Uterus (tissue), 2 donors: ENCODE measurements around the gene TAS1R2.

Source experiments
- POLR2A ChIP-seq, 2 donors: fragments of 450-650 bp; IDR thresholded peaks; one replicate each; pipeline ENCODE4 v1.6.1; 2016; ENCODE audit warnings: antibody characterized with exemption in 2 of 2, mild to moderate bottlenecking in 1 of 2, moderate library complexity in 1 of 2
- TF ChIP-seq, protein P1 (sequence below), 4 experiments: fragments of 200-600 bp in 2 of 4; fragments of 450-650 bp in 2 of 4; sonication (generic) in 2 of 4; IDR thresholded peaks; one replicate each; pipeline ENCODE4 v1.5.1; 2016 to 2019; ENCODE audit warnings: antibody characterized with exemption in 4 of 4, mild to moderate bottlenecking in 2 of 4, moderate library complexity in 1 of 4

DNA sequence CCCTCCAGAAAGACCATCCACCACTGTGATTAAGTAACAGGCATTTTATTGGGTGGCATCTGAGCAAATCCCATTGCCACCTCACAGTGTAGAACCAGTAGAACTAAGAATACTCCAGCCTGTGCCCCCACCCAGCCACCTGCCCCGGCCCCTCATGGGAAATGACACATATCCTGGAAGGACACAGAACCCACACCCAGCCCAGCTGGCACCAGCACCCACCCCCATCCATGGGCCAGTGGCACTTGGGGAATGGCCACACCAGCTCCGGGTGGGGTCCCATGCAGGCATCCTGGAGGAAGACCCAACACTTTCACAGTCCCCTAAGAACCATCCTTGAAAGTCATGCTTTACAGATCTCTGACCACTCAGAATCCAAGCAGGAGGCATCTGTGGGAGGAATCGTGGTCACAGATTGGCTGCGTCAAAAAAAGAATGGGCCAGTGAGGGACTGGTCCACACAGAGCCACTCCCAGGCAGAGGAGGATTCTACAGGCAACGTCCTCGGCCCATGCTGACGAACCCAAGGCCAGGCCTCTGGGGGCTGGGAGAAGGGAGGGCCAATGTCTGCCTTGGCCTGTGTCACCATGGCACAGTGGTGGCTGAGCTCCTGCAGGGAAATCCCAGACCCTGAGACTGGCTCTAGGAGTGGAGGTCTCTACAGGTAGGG, 12.1 kb upstream of the TAS1R2 start:
- no peak for TF ChIP-seq POLR2A (IDR thresholded peaks at IDR 0.05)
- TF ChIP-seq, protein P1, sequence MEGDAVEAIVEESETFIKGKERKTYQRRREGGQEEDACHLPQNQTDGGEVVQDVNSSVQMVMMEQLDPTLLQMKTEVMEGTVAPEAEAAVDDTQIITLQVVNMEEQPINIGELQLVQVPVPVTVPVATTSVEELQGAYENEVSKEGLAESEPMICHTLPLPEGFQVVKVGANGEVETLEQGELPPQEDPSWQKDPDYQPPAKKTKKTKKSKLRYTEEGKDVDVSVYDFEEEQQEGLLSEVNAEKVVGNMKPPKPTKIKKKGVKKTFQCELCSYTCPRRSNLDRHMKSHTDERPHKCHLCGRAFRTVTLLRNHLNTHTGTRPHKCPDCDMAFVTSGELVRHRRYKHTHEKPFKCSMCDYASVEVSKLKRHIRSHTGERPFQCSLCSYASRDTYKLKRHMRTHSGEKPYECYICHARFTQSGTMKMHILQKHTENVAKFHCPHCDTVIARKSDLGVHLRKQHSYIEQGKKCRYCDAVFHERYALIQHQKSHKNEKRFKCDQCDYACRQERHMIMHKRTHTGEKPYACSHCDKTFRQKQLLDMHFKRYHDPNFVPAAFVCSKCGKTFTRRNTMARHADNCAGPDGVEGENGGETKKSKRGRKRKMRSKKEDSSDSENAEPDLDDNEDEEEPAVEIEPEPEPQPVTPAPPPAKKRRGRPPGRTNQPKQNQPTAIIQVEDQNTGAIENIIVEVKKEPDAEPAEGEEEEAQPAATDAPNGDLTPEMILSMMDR (IDR thresholded peaks at IDR 0.05) = no peak
